Panc1 (cell line): ENCODE measurements around the gene FADD. TPM values are rescaled to one million over a fixed set of nuclear protein-coding genes. Genes with fewer than 3 reads are reported as not detected.

Source experiments
- ATAC-seq: fragments of 200-7000 bp; cut with Tn5 transposase; 2 replicates; pipeline ENCODE4 v1.9.1; 2020; ENCODE audit warnings: mild to moderate bottlenecking, moderate library complexity
- BruUV-seq: library from RNA; stranded (reverse); fragments of 400-500 nt; replicated peaks from 2 replicates; lab custom pipeline; 2021; lab: Mats Ljungman, UMichigan
- CTCF ChIA-PET: fragments of 300-600 bp; sonication (Branson Sonifier 250); formaldehyde crosslinking; loops from one replicate; lab custom pipeline; 2022; ENCODE audit warnings: antibody characterized with exemption; lab: Charles Lee
- POLR2A ChIA-PET: fragments of 300-600 bp; sonication (Branson Sonifier 250); formaldehyde crosslinking; loops from one replicate; lab custom pipeline; 2022; ENCODE audit warnings: antibody characterized with exemption; lab: Charles Lee
- DNase-seq: peaks from one replicate; pipeline ENCODE4 v3.0.0-alpha.2; 2010; ENCODE audit warnings: low read depth, low spot score
- H3K27ac ChIP-seq: 2 replicates; pipeline ENCODE4 v1.5.1; 2011; ENCODE audit warnings: mild to moderate bottlenecking, low read length, inconsistent platforms
- H3K27me3 ChIP-seq: fragments of 200-500 bp; sonication (Bioruptor generic); 2 replicates; pipeline ENCODE4 v1.6.0; 2014; ENCODE audit warnings: low read length, inconsistent platforms; ENCODE audit not compliant: control insufficient read depth, insufficient read depth
- H3K36me3 ChIP-seq: fragments of 200-500 bp; sonication (Bioruptor generic); 2 replicates; pipeline ENCODE4 v1.5.1; 2014; ENCODE audit warnings: inconsistent platforms, mild to moderate bottlenecking, low read length, moderate library complexity; ENCODE audit not compliant: control insufficient read depth, insufficient read depth
- H3K4me1 ChIP-seq: 2 replicates; pipeline ENCODE4 v1.5.1; 2011; ENCODE audit warnings: inconsistent platforms, mild to moderate bottlenecking, low read length, moderate library complexity; ENCODE audit not compliant: control insufficient read depth, insufficient read depth
- H3K4me3 ChIP-seq, 2 experiments: 2 replicates each; pipeline ENCODE4 v1.5.1; 2011 to 2012; ENCODE audit warnings: low read depth in 2 of 2, low read length in 2 of 2, mild to moderate bottlenecking in 2 of 2, inconsistent platforms in 1 of 2, moderate library complexity in 1 of 2
- H3K9me3 ChIP-seq: fragments of 200-500 bp; sonication (Bioruptor generic); 2 replicates; pipeline ENCODE4 v1.5.1; 2014; ENCODE audit warnings: low read depth, mild to moderate bottlenecking, inconsistent platforms, low read length, moderate library complexity; ENCODE audit not compliant: control insufficient read depth, insufficient read depth
- POLR2AphosphoS5 ChIP-seq: IDR thresholded peaks from 2 replicates; pipeline ENCODE4 v1.6.1; 2012; ENCODE audit warnings: mild to moderate bottlenecking, low read depth, low read length, moderate library complexity
- SIN3A ChIP-seq: IDR thresholded peaks from 2 replicates; pipeline ENCODE4 v1.6.1; 2012; ENCODE audit warnings: low read depth, mild to moderate bottlenecking, low read length, moderate library complexity, borderline replicate concordance; ENCODE audit not compliant: insufficient read depth
- TCF7L2 ChIP-seq: IDR thresholded peaks from 2 replicates; pipeline ENCODE4 v1.6.1; 2011; ENCODE audit warnings: mild to moderate bottlenecking, low read depth, low read length, inconsistent platforms
- in situ Hi-C: cut with HindIII; loops from 2 replicates; pipeline ENCODE4 v1.10.0; 2016; ENCODE audit warnings: low sequenced_read_pairs, low pct_unique_long_range_greater_than_20kb
- intact Hi-C: fragments of 100-400 bp; cut with micrococcal nuclease; formaldehyde crosslinking; loops from one replicate; pipeline ENCODE4 v1.10.0; 2022; ENCODE audit not compliant: unreplicated experiment
- total RNA-seq: library from RNA; stranded (reverse); gene quantifications from one replicate; pipeline ENCODE4 v1.2.1, GENCODE V29; 2021; ENCODE audit not compliant: unreplicated experiment
- TF ChIP-seq, protein P1 (sequence below), 2 experiments: IDR thresholded peaks; 2 replicates each; pipeline ENCODE4 v1.6.1; 2011 to 2012; ENCODE audit warnings: low read depth in 2 of 2, control low read depth in 1 of 2, low read length in 1 of 2, mild to moderate bottlenecking in 1 of 2, moderate library complexity in 1 of 2; ENCODE audit not compliant: insufficient read depth in 1 of 2
- TF ChIP-seq, protein P2 (sequence below): fragments of 450-650 bp; IDR thresholded peaks from 2 replicates; pipeline ENCODE4 v1.5.1; 2017; ENCODE audit warnings: mild to moderate bottlenecking

Gene FADD
- total RNA-seq, 1 experiment from 2014 or later = 47.3 TPM

DNA sequence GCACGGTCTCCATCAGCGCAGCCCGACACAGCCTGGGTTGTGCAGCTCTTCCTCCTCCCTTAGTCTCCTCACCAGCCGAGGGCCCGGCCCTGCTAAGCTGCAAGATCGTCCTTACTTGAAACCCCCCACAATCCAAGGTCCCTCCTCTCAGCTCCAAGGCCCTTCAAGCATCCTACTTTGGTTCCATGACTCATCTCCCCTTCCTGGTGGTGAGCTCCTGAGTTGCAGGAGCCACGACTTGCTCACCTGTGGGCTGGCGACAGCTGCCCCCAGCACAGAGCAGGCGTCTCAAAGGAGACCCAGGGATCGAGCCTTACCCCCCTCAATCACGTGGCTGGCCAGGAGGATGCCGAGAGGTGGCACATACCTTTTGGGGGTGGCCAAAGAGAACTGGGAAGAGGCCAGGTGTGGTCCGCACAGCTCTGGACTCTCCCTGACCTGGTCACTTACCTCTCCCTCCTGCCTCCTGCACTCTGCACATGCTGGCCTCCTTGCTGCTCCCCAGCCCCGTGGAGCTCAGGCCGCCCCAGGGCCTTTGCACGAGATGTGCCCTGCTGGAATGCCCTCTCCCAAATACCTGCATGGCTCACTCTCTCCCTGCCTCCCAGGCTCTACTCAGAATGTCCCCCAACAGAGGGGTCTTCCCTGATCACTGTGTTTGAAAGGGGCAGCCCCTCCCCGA lies 35.2 kb upstream of the FADD start:
- TF ChIP-seq, protein P1, sequence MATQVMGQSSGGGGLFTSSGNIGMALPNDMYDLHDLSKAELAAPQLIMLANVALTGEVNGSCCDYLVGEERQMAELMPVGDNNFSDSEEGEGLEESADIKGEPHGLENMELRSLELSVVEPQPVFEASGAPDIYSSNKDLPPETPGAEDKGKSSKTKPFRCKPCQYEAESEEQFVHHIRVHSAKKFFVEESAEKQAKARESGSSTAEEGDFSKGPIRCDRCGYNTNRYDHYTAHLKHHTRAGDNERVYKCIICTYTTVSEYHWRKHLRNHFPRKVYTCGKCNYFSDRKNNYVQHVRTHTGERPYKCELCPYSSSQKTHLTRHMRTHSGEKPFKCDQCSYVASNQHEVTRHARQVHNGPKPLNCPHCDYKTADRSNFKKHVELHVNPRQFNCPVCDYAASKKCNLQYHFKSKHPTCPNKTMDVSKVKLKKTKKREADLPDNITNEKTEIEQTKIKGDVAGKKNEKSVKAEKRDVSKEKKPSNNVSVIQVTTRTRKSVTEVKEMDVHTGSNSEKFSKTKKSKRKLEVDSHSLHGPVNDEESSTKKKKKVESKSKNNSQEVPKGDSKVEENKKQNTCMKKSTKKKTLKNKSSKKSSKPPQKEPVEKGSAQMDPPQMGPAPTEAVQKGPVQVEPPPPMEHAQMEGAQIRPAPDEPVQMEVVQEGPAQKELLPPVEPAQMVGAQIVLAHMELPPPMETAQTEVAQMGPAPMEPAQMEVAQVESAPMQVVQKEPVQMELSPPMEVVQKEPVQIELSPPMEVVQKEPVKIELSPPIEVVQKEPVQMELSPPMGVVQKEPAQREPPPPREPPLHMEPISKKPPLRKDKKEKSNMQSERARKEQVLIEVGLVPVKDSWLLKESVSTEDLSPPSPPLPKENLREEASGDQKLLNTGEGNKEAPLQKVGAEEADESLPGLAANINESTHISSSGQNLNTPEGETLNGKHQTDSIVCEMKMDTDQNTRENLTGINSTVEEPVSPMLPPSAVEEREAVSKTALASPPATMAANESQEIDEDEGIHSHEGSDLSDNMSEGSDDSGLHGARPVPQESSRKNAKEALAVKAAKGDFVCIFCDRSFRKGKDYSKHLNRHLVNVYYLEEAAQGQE (IDR thresholded peaks at IDR 0.05; ENCODE audit: insufficient read depth in 1 of 2, low read depth in 2 of 2, low read length in 1 of 2) = no peak
- no peak for TF ChIP-seq TCF7L2
- TF ChIP-seq POLR2AphosphoS5 = no peak
- TF ChIP-seq SIN3A = no peak
- TF ChIP-seq, protein P2, sequence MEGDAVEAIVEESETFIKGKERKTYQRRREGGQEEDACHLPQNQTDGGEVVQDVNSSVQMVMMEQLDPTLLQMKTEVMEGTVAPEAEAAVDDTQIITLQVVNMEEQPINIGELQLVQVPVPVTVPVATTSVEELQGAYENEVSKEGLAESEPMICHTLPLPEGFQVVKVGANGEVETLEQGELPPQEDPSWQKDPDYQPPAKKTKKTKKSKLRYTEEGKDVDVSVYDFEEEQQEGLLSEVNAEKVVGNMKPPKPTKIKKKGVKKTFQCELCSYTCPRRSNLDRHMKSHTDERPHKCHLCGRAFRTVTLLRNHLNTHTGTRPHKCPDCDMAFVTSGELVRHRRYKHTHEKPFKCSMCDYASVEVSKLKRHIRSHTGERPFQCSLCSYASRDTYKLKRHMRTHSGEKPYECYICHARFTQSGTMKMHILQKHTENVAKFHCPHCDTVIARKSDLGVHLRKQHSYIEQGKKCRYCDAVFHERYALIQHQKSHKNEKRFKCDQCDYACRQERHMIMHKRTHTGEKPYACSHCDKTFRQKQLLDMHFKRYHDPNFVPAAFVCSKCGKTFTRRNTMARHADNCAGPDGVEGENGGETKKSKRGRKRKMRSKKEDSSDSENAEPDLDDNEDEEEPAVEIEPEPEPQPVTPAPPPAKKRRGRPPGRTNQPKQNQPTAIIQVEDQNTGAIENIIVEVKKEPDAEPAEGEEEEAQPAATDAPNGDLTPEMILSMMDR = no peak
- Histone ChIP-seq H3K4me3 (no peak overlapping the region), H3K36me3 (no peaks in the 10 kb centered on the region), H3K4me1 (no peaks in the 10 kb centered on the region), H3K27me3 (no peaks in the 10 kb centered on the region), H3K9me3 (no peaks in the 10 kb centered on the region), H3K27ac (no peak overlapping the region)
- in situ Hi-C loops = no loop called here
- ChIA-PET POLR2A (no interaction called here), CTCF (no interaction called here)
- DNase-seq = no peak
- no TSS peak for BruUV-seq
- intact Hi-C loops = no loop called here
- no peak for ATAC-seq

DNA sequence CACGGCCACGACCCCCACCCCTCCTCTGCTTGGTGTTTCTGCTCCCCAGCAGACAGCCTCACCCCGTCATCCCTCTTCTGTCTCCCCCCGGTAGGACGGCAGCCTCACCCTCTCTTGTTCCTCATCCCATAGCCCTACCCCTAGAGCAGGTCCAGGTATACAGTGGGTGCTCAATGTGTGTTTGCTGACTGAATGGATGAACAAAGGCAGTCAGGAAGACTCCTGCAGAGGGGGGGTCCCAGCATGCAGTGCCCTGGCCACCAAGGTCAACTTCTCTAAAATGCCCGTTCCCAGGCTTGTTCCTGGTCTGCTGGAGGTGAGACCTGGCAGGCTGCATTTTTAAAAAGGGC lies 34.7 kb upstream of the FADD start:
- no peak for ATAC-seq
- in situ Hi-C loops = no loop called here
- POLR2A ChIA-PET = no interaction called here
- Histone ChIP-seq H3K27me3 (no peaks in the 10 kb centered on the region), H3K4me1 (no peaks in the 10 kb centered on the region), H3K9me3 (no peaks in the 10 kb centered on the region), H3K4me3 (no peak overlapping the region), H3K36me3 (no peaks in the 10 kb centered on the region), H3K27ac (no peak overlapping the region)
- intact Hi-C loops = no loop called here
- DNase-seq = no peak
- BruUV-seq = no TSS peak
- CTCF ChIA-PET = no interaction called here
- TF ChIP-seq, protein P2 = no peak
- TF ChIP-seq, protein P1 (IDR thresholded peaks at IDR 0.05; ENCODE audit: insufficient read depth in 1 of 2, low read depth in 2 of 2, low read length in 1 of 2) = no peak
- TF ChIP-seq POLR2AphosphoS5 (no peak), TCF7L2 (no peak), SIN3A (no peak)
